Common myeloid progenitor, CD34-positive (primary cell): ENCODE data around the gene PRMT3.
A peak's percentile ranks its signal among the peaks of the same experiment; 100 is the strongest.

Experiments used
- CTCF ChIA-PET: fragments of 350-600 bp; sonication (Branson Sonifier 250); formaldehyde crosslinking; loops from one replicate; lab custom pipeline; 2021; ENCODE audit warnings: antibody characterized with exemption; lab: Charles Lee
- POLR2A ChIA-PET: fragments of 350-600 bp; sonication (Branson Sonifier 250); formaldehyde crosslinking; loops from one replicate; lab custom pipeline; 2021; ENCODE audit warnings: antibody characterized with exemption; lab: Charles Lee
- DNase-seq, 3 donors: peaks; one replicate each; pipeline versions ENCODE4 v3.0.0 to v3.0.0-alpha.2; 2013
- H3K27ac ChIP-seq, 2 experiments: 1 replicate in 1 of 2; 2 replicates in 1 of 2; pipeline ENCODE4 v1.7.0; 2013; ENCODE audit warnings: inconsistent platforms in 2 of 2, low read length in 2 of 2, mild to moderate bottlenecking in 2 of 2, low read depth in 1 of 2, moderate library complexity in 1 of 2; ENCODE audit not compliant: severe bottlenecking in 2 of 2, insufficient read depth in 1 of 2, poor library complexity in 1 of 2
- H3K27me3 ChIP-seq, 5 experiments: replicated peaks in 2 of 5; 1 replicate in 3 of 5; 2 replicates in 2 of 5; pipeline versions ENCODE4 v1.6.1 to v1.7.0; 2013; ENCODE audit warnings: low read length in 4 of 5, mild to moderate bottlenecking in 2 of 5, moderate library complexity in 2 of 5, inconsistent platforms in 1 of 5; ENCODE audit not compliant: insufficient read depth in 5 of 5, control insufficient read depth in 4 of 5
- H3K36me3 ChIP-seq, 4 experiments: 1 replicate in 2 of 4; 2 replicates in 2 of 4; pipeline versions ENCODE4 v1.6.1 to v1.7.0; 2013; ENCODE audit warnings: low read length in 3 of 4, control low read depth in 1 of 4, mild to moderate bottlenecking in 1 of 4; ENCODE audit not compliant: control insufficient read depth in 4 of 4, insufficient read depth in 4 of 4
- H3K4me1 ChIP-seq, 4 experiments: 1 replicate in 3 of 4; 2 replicates in 1 of 4; pipeline versions ENCODE4 v1.6.1 to v1.7.1; 2013; ENCODE audit warnings: low read length in 3 of 4, mild to moderate bottlenecking in 3 of 4, control low read depth in 1 of 4, inconsistent platforms in 1 of 4, moderate library complexity in 1 of 4; ENCODE audit not compliant: control insufficient read depth in 4 of 4, insufficient read depth in 4 of 4; ENCODE audit errors: control extremely low read depth in 1 of 4
- H3K4me3 ChIP-seq, 7 experiments: 1 replicate in 4 of 7; 2 replicates in 3 of 7; pipeline versions ENCODE4 v1.5.1 to v1.7.0; 2013; ENCODE audit warnings: mild to moderate bottlenecking in 7 of 7, low read length in 6 of 7, moderate library complexity in 6 of 7, inconsistent platforms in 2 of 7, low read depth in 2 of 7, control low read depth in 1 of 7; ENCODE audit not compliant: insufficient read depth in 4 of 7, control insufficient read depth in 1 of 7; ENCODE audit errors: extremely low read depth in 1 of 7
- H3K9me3 ChIP-seq, 5 experiments: 1 replicate in 4 of 5; 2 replicates in 1 of 5; pipeline versions ENCODE4 v1.6.1 to v1.7.1; 2013; ENCODE audit warnings: low read length in 4 of 5, mild to moderate bottlenecking in 2 of 5, inconsistent platforms in 1 of 5, low read depth in 1 of 5, moderate library complexity in 1 of 5; ENCODE audit not compliant: control insufficient read depth in 4 of 5, insufficient read depth in 2 of 5; ENCODE audit errors: control extremely low read depth in 1 of 5
- WGBS: methylation state at CpG from one replicate; pipeline ENCODE4 v1.1.5; 2013; ENCODE audit not compliant: insufficient coverage; 5-methylcytosine and 5-hydroxymethylcytosine counted together

Gene PRMT3

DNA sequence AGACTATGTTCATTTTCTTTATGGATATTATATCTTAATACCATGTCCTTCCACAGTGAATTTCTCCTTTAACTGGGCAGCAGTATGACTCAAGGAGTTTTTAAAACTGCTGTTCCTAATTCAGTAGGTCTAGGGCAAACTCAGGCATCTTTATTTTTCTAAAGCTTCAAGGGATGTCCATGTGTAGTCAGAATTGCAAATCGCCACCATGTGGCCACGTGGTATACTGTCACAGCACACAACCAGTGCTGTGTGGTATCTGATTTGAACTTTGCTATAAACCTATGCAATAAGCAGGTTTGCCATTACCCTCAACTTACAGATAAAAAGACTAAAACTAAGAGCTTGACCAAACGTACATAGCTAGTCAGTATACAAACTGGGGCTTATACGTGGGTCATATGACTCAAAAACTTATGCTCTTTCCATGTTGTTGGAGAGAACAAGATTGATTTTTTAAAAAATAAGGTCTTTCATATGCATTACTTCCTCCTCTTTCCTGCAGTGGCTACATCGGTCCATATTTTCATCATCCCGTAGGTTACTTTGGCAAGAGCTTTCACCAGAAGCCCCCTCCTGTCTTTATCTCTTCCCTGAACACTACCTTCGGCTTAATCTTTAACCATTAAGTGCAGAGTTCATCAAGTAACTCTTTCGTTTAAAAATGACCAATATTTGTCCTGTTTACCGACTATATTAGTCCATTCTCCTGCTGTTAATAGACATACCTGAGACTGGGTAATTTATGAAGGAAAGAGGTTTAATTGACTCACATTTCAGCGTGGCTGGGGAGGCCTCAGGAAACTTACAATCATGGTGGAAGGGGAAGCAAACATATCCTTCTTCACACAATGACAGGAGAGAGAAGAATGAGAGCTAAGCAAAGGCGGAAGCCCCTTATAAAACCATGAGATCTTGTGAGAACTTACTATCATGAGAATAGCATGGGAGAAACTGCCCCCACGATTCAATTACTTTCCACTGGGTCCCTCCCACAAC is 32.0 kb upstream of the PRMT3 start:
- Histone ChIP-seq H3K27me3 (peaks cover 0 to 2% (median 0%) of the 10 kb centered on the region in 5 experiments), H3K27ac (no peak overlapping the region), H3K9me3 (no peaks in the 10 kb centered on the region), H3K4me3 (no peak overlapping the region), H3K36me3 (no peaks in the 10 kb centered on the region), H3K4me1 (peaks cover 0 to 2% (median under 1%) of the 10 kb centered on the region in 4 experiments)
- DNase-seq, result peak; percentile 30 to 68 (median 56)
- CTCF ChIA-PET, result interaction anchor here (0.5 to 6.4 kb wide), 12 partner anchors 9 to 1825 kb away, joined by 3 to 44 read pairs (median 4); partner anchors contain the start of gene HTATIP2
- POLR2A ChIA-PET, result no interaction called here
- 75% methylated on average over 4 of the region's 12 CpGs for WGBS

DNA sequence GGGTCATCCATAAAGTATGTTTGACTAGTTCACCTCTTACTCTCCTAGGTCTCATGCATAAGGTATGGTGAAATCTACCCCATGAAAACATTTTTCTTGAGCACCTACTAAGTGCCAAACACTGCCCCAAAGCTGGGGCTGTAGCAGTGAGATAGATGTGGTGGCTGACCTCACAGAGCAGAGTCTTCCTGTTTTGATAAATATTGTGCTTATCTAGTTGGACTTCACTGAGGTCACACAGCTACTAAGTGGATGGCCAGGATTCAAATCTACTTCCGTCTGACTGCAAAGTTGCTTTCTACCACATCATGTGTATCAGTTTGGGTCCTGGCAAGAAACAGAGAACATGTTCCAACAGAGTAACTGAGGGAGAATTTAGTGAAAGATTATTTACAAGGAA is 30.4 kb upstream of the PRMT3 start:
- no peak for DNase-seq
- WGBS, result 75% methylated on average over 1 of the region's 1 CpG
- Histone ChIP-seq H3K4me3 (no peak overlapping the region), H3K9me3 (no peaks in the 10 kb centered on the region), H3K27me3 (peaks cover 0 to 2% (median 0%) of the 10 kb centered on the region in 5 experiments), H3K4me1 (peaks cover 0 to 3% (median 2%) of the 10 kb centered on the region in 4 experiments), H3K27ac (no peak overlapping the region), H3K36me3 (no peaks in the 10 kb centered on the region)
- ChIA-PET POLR2A (no interaction called here), CTCF (interaction anchor here (0.9 to 3.9 kb wide), 2 partner anchors 225 to 229 kb away, joined by 4 to 21 read pairs; no protein-coding TSS in a partner anchor)

DNA sequence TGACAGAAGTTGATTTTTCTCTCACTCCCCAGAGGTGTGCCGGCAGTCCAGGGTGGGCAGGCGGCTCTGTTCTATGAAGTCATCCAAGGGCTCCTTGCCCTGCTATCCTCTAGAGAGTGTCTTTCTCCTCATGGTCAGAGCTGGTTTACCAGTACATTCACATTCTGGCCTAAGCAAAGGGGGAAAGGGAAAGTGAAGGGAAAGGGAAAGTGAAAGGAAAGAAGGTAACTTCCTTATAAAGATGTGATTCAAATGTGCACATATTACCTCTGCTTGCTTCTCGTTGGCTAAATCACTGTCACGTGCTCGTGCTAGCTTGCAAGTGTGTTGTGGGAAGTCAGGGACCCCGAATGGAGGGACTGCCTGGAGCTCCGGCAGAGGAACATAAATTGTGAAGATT is 26.9 kb upstream of the PRMT3 start:
- 46% methylated on average over 6 of the region's 7 CpGs for WGBS

DNA sequence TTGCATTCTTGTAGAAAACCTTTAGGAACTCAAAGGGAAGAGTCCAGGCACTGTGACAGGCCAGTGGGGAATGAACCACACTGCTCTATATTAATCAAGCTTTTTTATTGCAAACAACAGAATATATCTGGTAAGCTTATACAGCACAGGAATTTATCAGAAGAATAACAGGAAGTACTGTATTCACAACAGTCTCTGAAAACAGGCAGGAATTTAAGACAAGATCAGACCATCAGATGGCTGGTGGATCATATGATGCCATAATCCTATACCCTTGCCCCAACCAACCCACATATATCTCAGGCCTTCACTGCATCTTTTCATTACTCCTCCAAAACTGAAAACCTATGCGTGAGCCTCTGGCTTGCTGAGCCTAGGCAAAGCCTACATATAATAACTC is 25.0 kb upstream of the PRMT3 start:
- Histone ChIP-seq H3K27me3 (no peaks in the 10 kb centered on the region), H3K4me1 (peaks cover 3 to 20% (median 13%) of the 10 kb centered on the region in 4 experiments), H3K36me3 (no peaks in the 10 kb centered on the region), H3K9me3 (no peaks in the 10 kb centered on the region), H3K4me3 (no peak overlapping the region), H3K27ac (no peak overlapping the region)
- ChIA-PET POLR2A (no interaction called here), CTCF (no interaction called here)
- WGBS, result 17% methylated on average over 1 of the region's 1 CpG
- no peak for DNase-seq

More for the DNA sequence above, 26.9 kb upstream of the PRMT3 start:
- CTCF ChIA-PET, result interaction anchor here (1.3 to 3.9 kb wide), 2 partner anchors 8 to 232 kb away, joined by 3 to 21 read pairs; no protein-coding TSS in a partner anchor
- H3K36me3 ChIP-seq, result no peaks in the 10 kb centered on the region
- peaks cover 3 to 20% (median 13%) of the 10 kb centered on the region in 4 experiments for H3K4me1 ChIP-seq
- H3K27ac ChIP-seq, result no peak overlapping the region
- peak; percentile 64 to 85 (median 78) for DNase-seq
- no peaks in the 10 kb centered on the region for H3K27me3 ChIP-seq
- POLR2A ChIA-PET, result no interaction called here
- peak overlapping the region in 2 of 7 experiments; percentile 8 to 66 for H3K4me3 ChIP-seq
- H3K9me3 ChIP-seq, result no peaks in the 10 kb centered on the region

DNA sequence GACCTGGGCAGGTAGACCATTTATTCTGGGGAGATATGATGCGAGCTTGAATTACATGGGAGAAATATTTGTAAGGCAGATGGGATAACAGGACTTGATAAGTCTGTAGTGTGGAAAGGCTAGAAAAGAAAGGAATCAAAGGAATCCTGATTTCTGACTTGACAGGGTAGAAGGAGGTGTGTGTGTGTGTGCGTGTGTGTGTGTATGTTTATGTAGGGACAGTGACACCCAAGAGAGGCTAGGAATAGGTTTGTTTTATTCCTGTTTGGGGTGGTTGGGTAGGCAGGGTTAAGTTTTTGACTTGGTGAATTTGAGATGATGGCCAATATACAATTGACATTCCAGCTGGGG is 24.4 kb upstream of the PRMT3 start:
- H3K4me3 ChIP-seq, result peak overlapping the region in 5 of 7 experiments; percentile 68 to 89 (median 75)
- no peaks in the 10 kb centered on the region for H3K9me3 ChIP-seq
- H3K36me3 ChIP-seq, result no peaks in the 10 kb centered on the region
- peaks cover 3 to 20% (median 13%) of the 10 kb centered on the region in 4 experiments for H3K4me1 ChIP-seq
- peak in 1 of 3 donors; percentile 7 for DNase-seq
- no peaks in the 10 kb centered on the region for H3K27me3 ChIP-seq
- H3K27ac ChIP-seq, result no peak overlapping the region
- ChIA-PET POLR2A (no interaction called here), CTCF (interaction anchor here (1.3 to 3.2 kb wide), 3 partner anchors 8 to 235 kb away, joined by 3 to 16 read pairs (median 5); no protein-coding TSS in a partner anchor)
- 83% methylated on average over 2 of the region's 2 CpGs for WGBS

DNA sequence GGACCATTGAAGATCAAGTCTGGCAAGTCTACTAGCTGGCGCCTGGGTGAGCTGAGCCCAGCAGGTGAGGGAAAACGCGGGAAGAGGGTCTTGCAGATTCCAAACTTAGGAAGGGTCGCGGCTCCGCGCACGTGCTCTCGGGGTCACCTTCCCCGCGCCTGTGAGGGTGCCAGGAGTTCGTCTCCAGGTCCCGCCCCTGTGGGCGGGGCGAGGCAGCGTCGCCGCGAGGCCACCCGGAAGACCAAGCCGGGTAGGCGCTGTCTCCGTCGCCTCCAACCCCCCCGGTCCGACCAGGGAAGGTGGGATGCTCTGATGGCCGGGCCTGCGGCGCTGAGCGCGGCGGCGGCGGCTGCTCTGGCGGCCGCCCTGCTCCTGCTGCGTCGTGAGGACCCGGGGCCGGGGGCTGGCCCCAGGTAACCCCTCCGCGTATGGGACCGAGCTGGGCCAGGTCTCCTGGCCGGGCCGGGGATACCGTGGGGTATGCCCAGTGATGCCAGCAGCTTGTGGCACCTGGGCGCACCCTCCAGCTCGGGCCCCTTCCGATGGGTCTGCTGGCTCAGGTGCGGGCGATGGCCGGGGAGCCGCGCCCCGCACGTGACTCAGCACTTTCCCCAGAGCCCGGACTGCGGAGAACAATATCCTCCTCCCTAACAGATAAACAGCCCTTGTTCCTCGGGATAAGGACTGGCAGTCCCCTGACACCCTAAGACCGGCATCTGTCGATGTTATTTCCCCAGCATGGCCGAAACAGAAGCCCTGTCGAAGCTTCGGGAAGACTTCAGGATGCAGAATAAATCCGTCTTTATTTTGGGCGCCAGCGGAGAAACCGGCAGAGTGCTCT is 23.8 kb upstream of the PRMT3 start, which contains the start of gene HTATIP2:
Gene HTATIP2 (plus strand): TSS at position 215 of the 841 bp plus-strand sequence. CDS start 524 bp downstream, at position 739.
- Histone ChIP-seq H3K27ac (peak within 1 kb of the TSS in 1 of 2 experiments; percentile 67), H3K27me3 (no peaks in the 10 kb centered on the region), H3K9me3 (no peaks in the 10 kb centered on the region), H3K36me3 (peaks cover 0 to 2% (median 0%) of the 10 kb centered on the region in 4 experiments), H3K4me1 (peaks cover 3 to 20% (median 13%) of the 10 kb centered on the region in 4 experiments), H3K4me3 (peak within 1 kb of the TSS; percentile 62 to 89 (median 75))
- POLR2A ChIA-PET, result no interaction called here
- under 1% methylated on average over 54 of the region's 68 CpGs for WGBS
- CTCF ChIA-PET, result interaction anchor here (0.6 to 3.2 kb wide), 5 partner anchors 9 to 235 kb away, joined by 3 to 16 read pairs (median 4); no protein-coding TSS in a partner anchor
- DNase-seq, result peak; percentile 27 to 67 (median 55)
